ENCODE data around the gene HIF1AN. TPM values are rescaled to one million over a fixed set of nuclear protein-coding genes. Genes with fewer than 3 reads are reported as not detected.
"Not testable (repeated sequence)": the region's sequence is repeated elsewhere in the genome, so short reads cannot be mapped to it uniquely, and the experiment has no call there.

Gene HIF1AN
- total RNA-seq, 4 donors from 2014 or later, result 17.7 to 25.7 (median 21.8) TPM

DNA sequence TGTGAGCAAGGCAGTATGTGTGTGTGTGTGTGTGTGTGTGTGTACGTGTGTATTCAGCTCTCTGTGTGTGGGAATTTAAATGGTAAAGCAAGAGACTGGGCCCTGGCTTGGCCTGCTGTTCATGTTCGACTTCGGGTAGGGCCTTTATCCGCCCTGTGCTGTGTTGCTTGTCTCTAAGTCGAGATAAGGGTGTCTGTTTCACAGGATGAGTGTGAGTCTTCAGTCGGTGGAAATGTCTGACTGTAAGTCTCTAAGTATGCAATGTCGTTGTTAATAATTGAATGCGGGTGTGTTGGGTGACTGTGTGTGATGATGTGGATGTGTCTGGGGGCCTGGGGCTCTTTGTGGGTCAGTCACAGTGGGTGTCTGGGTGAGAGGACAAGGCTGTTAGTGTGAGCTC lies 34.8 kb downstream of the HIF1AN start:
- H3K27me3 ChIP-seq, result no peaks in the 10 kb centered on the region
- peak in 1 of 3 donors; percentile 37 for DNase-seq
- H3K36me3 ChIP-seq, result no peaks in the 10 kb centered on the region
- H3K9me3 ChIP-seq, result no peaks in the 10 kb centered on the region
- H3K4me3 ChIP-seq, result no peak overlapping the region
- H3K4me1 ChIP-seq, result no peaks in the 10 kb centered on the region
- no peak overlapping the region for H3K27ac ChIP-seq
- TF ChIP-seq, protein P1, sequence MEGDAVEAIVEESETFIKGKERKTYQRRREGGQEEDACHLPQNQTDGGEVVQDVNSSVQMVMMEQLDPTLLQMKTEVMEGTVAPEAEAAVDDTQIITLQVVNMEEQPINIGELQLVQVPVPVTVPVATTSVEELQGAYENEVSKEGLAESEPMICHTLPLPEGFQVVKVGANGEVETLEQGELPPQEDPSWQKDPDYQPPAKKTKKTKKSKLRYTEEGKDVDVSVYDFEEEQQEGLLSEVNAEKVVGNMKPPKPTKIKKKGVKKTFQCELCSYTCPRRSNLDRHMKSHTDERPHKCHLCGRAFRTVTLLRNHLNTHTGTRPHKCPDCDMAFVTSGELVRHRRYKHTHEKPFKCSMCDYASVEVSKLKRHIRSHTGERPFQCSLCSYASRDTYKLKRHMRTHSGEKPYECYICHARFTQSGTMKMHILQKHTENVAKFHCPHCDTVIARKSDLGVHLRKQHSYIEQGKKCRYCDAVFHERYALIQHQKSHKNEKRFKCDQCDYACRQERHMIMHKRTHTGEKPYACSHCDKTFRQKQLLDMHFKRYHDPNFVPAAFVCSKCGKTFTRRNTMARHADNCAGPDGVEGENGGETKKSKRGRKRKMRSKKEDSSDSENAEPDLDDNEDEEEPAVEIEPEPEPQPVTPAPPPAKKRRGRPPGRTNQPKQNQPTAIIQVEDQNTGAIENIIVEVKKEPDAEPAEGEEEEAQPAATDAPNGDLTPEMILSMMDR (IDR thresholded peaks at IDR 0.05), result no peak

DNA sequence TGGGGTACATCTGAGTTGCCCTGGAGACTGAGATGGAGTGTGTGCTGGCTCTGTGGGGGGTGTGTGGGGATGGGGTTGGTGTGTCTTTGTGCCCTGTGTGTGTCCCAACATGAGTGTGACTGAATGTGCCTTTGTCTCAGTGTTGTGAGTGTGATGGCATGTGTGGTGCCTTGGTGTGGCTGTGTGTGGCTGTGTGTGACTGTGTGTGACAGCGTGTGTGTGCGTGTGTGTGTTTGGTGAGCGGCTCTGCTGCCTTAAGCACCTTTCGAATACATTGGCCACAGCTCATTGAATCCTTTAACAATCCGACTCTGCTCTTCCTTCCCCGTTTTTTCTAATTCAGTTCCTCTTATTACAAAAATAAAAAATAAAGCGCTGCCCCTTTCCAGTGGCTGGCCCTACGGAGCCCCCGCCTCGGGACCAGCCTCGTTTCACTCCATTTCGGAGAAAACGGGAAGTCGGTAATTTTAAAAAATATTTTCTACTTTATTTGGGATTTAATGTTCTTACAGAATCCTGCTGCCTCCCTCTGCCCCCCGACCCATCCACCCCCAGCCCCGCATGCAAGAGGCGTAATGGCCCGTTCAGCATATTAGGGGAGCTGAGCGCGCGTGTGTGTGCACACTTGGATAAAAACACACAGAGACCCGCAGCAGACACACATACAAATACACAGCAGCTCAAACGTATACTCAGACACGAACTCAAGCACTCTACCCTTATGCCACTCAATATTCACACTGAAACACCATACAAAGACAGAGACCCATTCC lies 35.5 kb downstream of the HIF1AN start:
- peak in 1 of 3 donors; percentile 27 for DNase-seq
- no peak overlapping the region for H3K27ac ChIP-seq
- H3K4me3 ChIP-seq, result no peak overlapping the region
- TF ChIP-seq POLR2A (IDR thresholded peaks at IDR 0.05), result no peak
- TF ChIP-seq, protein P1 (IDR thresholded peaks at IDR 0.05), result no peak
- H3K4me1 ChIP-seq, result no peaks in the 10 kb centered on the region
- H3K9me3 ChIP-seq, result no peaks in the 10 kb centered on the region
- no peaks in the 10 kb centered on the region for H3K36me3 ChIP-seq
- no peaks in the 10 kb centered on the region for H3K27me3 ChIP-seq

DNA sequence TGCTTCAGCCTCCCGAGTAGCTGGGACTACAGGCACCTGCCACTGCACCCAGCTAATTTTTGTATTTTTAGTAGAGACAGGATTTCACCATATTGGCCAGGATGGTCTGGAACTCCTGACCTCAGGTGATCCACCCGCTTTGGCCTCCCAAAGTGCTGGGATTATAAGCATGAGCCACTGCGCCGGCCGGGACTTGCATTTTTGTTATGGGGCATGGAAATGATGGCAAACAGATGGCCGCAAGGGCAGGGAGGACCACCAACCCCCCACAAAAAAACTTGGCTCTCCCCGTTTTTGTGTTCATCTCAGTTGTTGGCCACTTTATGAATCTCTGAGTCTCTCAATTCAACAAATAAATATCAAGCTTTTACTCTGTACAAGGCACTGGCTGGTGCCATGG lies 39.4 kb downstream of the HIF1AN start:
- H3K9me3 ChIP-seq, H3K4me1 ChIP-seq, H3K27ac ChIP-seq, H3K36me3 ChIP-seq, H3K4me3 ChIP-seq, H3K27me3 ChIP-seq: not testable (repeated sequence)
- DNase-seq, result peak in 1 of 3 donors; percentile 38

DNA sequence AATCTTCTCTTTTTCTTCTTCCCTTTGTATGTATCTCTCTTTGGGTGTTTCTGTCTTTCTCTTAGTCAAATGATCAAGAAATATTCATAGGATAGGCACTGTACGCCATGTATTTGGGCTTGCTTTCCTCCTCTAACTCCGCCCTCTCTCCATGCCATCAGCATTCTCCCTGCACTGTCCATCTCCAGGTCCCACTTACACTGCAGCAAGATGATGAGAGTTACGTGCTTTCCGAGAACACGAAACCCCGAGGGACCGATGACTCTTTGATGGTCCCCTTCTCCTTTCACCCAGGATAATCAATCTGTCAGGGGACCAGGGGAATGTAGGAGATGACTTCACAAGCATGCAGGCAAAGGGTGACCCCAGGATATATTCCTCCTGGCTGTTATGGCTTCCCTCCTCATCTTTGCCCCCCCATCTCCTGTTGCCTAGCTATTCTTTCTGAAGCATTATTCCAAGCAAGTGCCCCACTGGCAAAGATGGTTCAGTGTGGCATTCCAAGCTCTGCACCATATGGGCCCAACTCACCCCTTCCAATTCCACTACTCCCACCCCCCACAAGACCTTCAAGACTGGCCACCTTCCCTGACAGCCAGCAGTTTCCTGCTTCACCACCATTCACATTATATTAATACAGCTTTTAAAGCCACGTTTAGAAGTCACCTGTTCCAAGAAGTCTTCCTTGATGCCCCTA lies 40.0 kb downstream of the HIF1AN start:
- no peaks in the 10 kb centered on the region for H3K4me1 ChIP-seq
- H3K27me3 ChIP-seq, result no peaks in the 10 kb centered on the region
- DNase-seq, result no peak

DNA sequence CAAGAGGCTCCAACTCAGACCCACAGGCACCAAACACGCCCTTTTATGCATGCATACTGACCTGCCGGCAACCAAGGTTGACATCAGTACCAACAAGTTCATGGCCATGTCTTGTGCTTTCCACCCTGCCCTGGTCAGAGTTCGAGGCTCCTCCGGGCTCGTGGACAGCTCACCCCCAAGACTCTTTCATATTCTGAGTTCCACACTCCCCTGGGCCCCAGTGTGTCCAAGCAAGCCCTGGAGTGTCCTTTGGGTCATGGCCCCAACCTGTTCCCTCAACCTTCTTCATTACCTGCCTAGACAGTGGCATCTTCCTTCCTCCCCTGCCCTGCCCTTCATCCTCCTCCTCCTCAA lies 40.5 kb downstream of the HIF1AN start:
- H3K9me3 ChIP-seq, result no peaks in the 10 kb centered on the region
- H3K27me3 ChIP-seq, result no peaks in the 10 kb centered on the region
- no peak overlapping the region for H3K27ac ChIP-seq

More for the DNA sequence above, 40.0 kb downstream of the HIF1AN start:
- Histone ChIP-seq H3K9me3 (no peaks in the 10 kb centered on the region), H3K4me3 (no peak overlapping the region), H3K36me3 (no peaks in the 10 kb centered on the region), H3K27ac (no peak overlapping the region)
- no peak for TF ChIP-seq POLR2A (IDR thresholded peaks at IDR 0.05)
- TF ChIP-seq, protein P1 (IDR thresholded peaks at IDR 0.05), result no peak

More for the DNA sequence above, 40.5 kb downstream of the HIF1AN start:
- Histone ChIP-seq H3K4me3 (no peak overlapping the region), H3K4me1 (no peaks in the 10 kb centered on the region), H3K36me3 (no peaks in the 10 kb centered on the region)
- DNase-seq, result peak in 1 of 3 donors; percentile 40
- TF ChIP-seq, protein P1 (IDR thresholded peaks at IDR 0.05), result no peak
- no peak for TF ChIP-seq POLR2A (IDR thresholded peaks at IDR 0.05)

All from Peyer's patch (tissue), 4 donors.